A549 treated with DMSO at 1 μM for 4 hours (cell line): ENCODE data around the gene AGBL5. TPM values are rescaled to one million over a fixed set of nuclear protein-coding genes. Genes with fewer than 3 reads are reported as not detected.

Experiments used
- total RNA-seq: library from RNA; stranded (reverse); fragments of 200-300 nt; extraction: Qiagen RNA extraction; gene quantifications from 5 replicates; pipeline ENCODE4 v1.2.3, GENCODE V29; 2022; ENCODE audit warnings: low read depth

Gene AGBL5, protein sequence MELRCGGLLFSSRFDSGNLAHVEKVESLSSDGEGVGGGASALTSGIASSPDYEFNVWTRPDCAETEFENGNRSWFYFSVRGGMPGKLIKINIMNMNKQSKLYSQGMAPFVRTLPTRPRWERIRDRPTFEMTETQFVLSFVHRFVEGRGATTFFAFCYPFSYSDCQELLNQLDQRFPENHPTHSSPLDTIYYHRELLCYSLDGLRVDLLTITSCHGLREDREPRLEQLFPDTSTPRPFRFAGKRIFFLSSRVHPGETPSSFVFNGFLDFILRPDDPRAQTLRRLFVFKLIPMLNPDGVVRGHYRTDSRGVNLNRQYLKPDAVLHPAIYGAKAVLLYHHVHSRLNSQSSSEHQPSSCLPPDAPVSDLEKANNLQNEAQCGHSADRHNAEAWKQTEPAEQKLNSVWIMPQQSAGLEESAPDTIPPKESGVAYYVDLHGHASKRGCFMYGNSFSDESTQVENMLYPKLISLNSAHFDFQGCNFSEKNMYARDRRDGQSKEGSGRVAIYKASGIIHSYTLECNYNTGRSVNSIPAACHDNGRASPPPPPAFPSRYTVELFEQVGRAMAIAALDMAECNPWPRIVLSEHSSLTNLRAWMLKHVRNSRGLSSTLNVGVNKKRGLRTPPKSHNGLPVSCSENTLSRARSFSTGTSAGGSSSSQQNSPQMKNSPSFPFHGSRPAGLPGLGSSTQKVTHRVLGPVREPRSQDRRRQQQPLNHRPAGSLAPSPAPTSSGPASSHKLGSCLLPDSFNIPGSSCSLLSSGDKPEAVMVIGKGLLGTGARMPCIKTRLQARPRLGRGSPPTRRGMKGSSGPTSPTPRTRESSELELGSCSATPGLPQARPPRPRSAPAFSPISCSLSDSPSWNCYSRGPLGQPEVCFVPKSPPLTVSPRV
- total RNA-seq, result 29.8 to 36.7 TPM (median 32.2 TPM) in 5 replicates

DNA sequence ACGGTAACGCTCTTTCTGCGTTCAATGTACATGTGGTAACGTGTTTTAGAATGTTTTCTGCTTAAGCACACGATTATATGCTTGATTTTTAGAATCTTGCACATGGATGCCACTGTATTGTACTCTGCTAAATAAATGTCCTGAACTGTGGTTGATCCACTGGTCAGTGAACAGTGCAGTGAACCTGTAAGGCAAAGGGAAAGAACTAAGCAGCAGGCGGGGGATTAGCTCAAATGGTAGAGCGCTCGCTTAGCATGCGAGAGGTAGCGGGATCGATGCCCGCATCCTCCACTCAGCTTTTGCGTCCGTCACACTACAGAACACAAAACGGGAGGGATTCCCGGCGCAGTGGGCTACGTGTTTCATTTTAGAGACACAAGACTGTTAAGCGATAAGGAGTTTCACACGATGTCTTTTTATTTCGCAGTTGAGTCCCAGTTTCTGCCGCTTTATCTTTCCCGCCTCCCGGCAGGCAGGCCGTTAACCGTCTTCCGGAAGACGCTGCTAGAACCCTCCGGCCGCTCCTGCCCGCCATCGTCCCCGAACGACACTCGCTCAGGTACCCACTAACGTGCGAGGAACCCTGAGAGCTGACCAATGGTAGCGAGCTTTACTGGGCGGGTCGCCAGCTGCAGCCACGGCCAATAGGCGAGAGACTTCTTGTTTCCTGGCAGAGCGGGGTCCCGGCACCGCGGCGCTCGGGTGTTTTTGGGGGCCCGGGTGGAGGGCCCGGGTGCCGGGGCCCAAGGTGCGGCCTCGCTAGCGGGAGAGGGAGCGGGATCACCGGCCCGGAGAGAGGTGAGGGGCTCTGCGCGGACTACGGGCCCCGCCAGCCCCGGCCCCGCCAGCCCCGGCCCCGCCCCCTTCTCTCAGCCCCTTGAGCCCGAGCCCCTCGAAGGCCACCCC lies at the start of gene AGBL5:
TSS of gene AGBL5 (plus strand) at position 673 of the 906 bp plus-strand sequence. CDS start 1,291 bp downstream, outside the sequence.

DNA sequence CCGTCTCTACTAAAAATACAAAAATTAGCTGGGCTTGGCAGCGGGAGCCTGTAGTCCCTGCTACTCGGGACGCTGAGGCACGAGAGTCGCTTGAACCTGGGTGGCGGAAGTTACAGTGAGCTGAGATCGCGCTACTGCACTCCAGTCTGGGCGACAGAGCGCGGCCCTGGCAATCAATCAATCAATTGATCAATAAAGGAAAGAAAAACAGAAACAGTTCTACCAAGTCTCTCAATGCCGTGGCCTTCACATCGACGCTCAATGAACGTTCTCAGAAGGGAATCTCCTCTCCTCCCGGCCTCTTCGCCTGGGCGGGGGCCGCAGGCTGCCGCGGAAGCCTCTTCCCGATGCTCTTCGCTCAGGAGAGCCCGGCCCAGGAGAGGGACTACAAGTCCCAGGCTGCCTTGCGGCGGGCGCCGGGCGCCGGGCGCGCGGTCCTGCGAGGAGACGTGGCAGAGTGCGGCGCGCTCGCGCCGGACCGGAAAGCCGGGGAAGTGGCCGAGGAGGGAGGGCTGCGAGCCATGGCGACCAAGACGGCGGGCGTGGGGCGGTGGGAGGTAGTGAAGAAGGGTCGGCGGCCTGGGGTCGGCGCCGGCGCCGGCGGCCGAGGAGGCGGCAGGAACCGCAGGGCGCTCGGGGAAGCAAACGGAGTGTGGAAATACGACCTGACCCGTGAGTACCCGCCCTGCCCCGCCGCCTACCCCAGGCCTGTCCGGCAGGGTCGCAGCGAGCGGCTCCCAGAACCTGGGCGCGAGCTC lies 18.8 kb upstream of the AGBL5 start, which contains the start of gene TMEM214:
TSS of gene TMEM214 (plus strand) at position 471 of the 758 bp plus-strand sequence. CDS start at position 522, 51 bp downstream.

DNA sequence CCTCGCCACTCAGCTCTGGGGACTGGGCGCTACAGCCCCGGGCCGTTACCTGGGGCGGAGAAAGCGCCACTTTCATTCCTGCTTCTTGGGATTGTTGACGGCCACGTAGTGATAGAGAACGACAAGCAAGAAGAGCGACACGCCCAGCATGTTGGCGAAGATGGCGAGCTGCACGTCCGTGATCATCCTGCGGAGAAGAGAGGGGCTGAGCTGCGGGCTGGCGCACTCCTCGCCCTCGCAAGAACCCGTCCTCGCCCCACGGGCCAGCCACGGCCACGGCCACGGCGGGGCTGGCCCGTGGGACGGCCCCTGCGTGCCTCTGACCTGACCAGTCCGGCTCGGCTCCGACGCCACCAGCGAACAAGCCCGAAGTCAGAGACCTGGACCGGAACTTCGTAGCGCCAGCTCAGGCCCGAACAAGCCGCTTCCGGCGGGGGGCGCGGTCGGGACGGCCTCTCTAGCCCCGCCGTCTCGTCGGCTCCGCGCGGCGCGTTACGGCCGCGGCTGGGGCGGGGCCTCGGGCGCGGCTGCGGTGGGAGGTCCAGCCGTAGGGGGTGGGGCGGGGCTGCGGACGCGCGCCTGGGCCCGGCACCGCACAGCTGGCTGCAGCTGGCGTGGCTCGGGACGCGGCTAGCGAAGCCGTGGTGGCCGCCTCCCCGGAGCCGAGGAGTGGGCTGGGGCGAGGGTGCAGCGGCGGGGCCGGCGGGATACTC lies 20.0 kb downstream of the AGBL5 start, which contains the start of gene OST4:
TSS of gene OST4 (minus strand) at position 378 of the 713 bp plus-strand sequence.

DNA sequence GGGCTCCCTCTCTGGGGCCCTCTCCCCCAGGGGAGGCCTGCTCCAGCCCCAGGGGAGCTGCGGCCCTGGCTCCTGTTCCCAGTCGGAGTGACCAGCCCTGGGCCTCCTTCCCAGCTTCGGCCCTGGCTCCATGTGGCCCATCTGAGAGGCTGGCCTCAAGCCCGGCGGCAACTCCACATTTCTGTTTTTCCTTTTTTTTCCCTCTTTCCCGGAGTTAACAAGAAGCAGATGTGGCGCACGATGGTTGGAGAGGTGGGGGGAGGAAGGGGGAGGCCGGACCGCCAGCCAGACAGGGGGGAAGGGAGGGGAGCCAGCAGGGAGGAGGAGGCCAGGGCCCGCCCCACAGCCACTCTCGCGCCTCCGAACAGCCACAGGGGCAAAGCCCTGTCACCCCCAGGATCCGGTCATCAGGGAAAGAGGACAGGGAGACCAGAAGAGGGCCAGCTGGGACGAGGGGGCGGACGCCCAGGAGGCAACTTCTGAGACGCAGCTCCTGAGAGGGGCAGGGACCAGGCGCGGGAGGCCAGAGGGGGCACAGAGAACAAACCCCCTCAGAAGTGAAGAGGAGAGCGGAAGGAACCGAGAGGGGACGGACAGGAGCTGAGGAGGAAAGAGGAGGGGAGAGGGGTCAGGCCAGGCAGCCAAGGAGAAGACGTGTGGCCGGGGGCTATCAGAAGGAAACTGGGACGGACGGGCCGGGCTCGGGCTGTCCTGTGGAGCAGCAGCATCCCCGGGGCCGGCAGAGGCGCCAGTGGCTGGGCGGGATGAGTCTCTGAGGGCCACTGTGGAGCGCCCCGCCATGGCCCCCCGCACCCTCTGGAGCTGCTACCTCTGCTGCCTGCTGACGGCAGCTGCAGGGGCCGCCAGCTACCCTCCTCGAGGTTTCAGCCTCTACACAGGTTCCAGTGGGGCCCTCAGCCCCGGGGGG lies 27.1 kb downstream of the AGBL5 start, which contains the start of gene EMILIN1:
TSS of gene EMILIN1 (plus strand) at position 349 of the 928 bp plus-strand sequence. CDS start at position 800, 451 bp downstream.

DNA sequence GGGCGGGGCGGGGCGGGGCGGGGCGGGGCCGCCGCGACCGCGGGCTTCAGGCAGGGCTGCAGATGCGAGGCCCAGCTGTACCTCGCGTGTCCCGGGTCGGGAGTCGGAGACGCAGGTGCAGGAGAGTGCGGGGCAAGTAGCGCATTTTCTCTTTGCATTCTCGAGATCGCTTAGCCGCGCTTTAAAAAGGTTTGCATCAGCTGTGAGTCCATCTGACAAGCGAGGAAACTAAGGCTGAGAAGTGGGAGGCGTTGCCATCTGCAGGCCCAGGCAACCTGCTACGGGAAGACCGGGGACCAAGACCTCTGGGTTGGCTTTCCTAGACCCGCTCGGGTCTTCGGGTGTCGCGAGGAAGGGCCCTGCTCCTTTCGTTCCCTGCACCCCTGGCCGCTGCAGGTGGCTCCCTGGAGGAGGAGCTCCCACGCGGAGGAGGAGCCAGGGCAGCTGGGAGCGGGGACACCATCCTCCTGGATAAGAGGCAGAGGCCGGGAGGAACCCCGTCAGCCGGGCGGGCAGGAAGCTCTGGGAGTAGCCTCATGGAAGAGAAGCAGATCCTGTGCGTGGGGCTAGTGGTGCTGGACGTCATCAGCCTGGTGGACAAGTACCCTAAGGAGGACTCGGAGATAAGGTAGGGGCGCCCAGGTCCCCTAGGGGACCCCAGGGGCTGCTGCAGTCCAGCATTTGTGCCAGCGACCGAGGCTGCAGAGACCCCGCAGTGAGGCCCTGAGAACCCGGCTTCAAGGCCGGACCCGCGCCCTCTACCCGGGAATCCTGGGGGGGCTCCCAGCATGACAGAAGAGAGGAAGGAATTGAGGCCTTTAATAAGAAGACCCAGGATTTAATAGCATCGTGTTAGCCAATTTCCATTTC lies 35.5 kb downstream of the AGBL5 start, which contains the start of gene KHK:
TSS of gene KHK (plus strand) at position 49 of the 870 bp plus-strand sequence. CDS start at position 537, 488 bp downstream.

DNA sequence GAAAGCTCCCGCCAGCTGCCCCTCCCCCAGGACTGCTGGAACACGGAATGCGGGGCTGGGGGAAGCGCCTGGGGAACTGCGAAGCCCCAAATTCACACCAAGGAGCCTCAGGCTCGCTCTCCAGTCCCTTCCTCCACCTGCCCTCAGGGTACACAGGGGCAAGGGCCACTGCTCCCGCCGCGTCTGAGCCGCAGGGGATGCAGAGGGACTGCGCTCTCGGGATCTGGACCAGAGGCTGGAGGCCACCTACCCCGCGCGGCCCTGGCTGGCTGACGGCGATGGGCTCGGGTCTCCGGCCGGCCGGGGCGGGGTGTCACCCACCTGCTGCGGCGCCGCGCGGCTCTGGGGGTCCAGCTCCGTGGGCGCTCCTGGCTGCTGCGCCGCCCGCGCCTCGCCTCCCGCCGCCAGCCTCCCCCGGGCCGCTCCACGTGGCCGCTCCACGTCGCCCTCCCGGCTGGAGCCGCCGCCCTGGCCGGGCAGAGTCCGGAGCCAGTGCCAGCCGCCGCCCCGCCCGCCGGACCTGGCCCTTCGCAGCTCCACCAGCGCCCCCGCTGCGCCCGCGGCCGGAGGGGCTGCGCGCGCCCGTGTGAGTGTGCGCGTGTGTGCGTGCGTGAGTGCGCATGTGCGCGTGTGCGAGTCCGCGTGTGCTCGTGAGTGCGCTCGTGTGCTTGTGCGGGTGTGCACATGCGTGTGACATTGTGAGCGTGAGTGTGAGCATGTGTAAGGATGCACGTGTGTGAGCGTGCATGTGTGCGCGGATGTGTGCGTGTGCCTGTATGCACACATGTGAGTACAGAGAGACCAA lies 67.3 kb downstream of the AGBL5 start, which contains the start of gene CGREF1:
TSS of gene CGREF1 (minus strand) at position 604 of the 805 bp plus-strand sequence. CDS start 14,762 bp downstream, outside the sequence.

Other genes starting within 250 kb of the AGBL5 start
- 3.5 to 6.4 TPM (median 4.5 TPM) in 5 replicates for gene DPYSL5, start 203.5 kb upstream of the AGBL5 start, total RNA-seq
- 12.2 to 14.1 TPM (median 12.4 TPM) in 5 replicates for gene MAPRE3, start 81.0 kb upstream of the AGBL5 start, total RNA-seq
- gene TMEM214, start 18.7 kb upstream of the AGBL5 start, total RNA-seq, result 56.4 to 74.7 TPM (median 70.4 TPM) in 5 replicates
- 523 to 646 TPM (median 548 TPM) in 5 replicates for gene OST4, start 20.0 kb downstream of the AGBL5 start, total RNA-seq
- gene EMILIN1, start 26.9 kb downstream of the AGBL5 start, total RNA-seq, result 0.23 to 0.46 TPM (median 0.31 TPM) in 4 of 5 replicates, not detected in the other
- 7.3 to 10.5 TPM (median 8.9 TPM) in 5 replicates for gene KHK, start 35.1 kb downstream of the AGBL5 start, total RNA-seq
- gene CGREF1, start 67.5 kb downstream of the AGBL5 start, total RNA-seq, result 7.0 to 8.3 TPM (median 7.9 TPM) in 5 replicates
- gene ABHD1, start 72.1 kb downstream of the AGBL5 start, total RNA-seq, result 1.1 to 2.3 TPM (median 1.6 TPM) in 5 replicates
- 46.9 to 72.9 TPM (median 65.1 TPM) in 5 replicates for gene PREB, start 83.0 kb downstream of the AGBL5 start, total RNA-seq
- not detected in 5 replicates for gene PRR30, start 87.7 kb downstream of the AGBL5 start, total RNA-seq
- gene TCF23, start 97.3 kb downstream of the AGBL5 start, total RNA-seq, result not detected in 5 replicates
- 209 to 221 TPM (median 218 TPM) in 5 replicates for gene ATRAID, start 160.4 kb downstream of the AGBL5 start, total RNA-seq
- 69.7 to 82.2 TPM (median 72.3 TPM) in 5 replicates for gene SLC5A6, start 160.6 kb downstream of the AGBL5 start, total RNA-seq
- gene CAD, start 165.7 kb downstream of the AGBL5 start, total RNA-seq, result 55.3 to 75.8 TPM (median 62.5 TPM) in 5 replicates
- gene SLC30A3, start 211.4 kb downstream of the AGBL5 start, total RNA-seq, result 3.2 to 4.9 TPM (median 3.7 TPM) in 5 replicates
- gene DNAJC5G, start 223.8 kb downstream of the AGBL5 start, total RNA-seq, result not detected in 5 replicates
- 0.33 to 0.73 TPM (median 0.46 TPM) in 5 replicates for gene TRIM54, start 230.8 kb downstream of the AGBL5 start, total RNA-seq